ENCODE data around the gene YTHDC1. TPM values are rescaled to one million over a fixed set of nuclear protein-coding genes. Genes with fewer than 3 reads are reported as not detected.

YTHDC1 gene
- total RNA-seq, 2 donors from 2014 or later = 59.6 to 60.5 TPM

- intact Hi-C loops (cut with DNase I, micrococcal nuclease) = no loop called here
- ATAC-seq (no peak), DNase-seq (no peak)
Observed at GRCh38 chr4:68361146-68361589, 11.3 kb upstream of the YTHDC1 start.

GRCh38 chr4:68360231-68360968 lies 10.5 kb upstream of the YTHDC1 start:
- DNase-seq (no peak), ATAC-seq (no peak)
- intact Hi-C loops (cut with DNase I, micrococcal nuclease) = no loop called here

DNA sequence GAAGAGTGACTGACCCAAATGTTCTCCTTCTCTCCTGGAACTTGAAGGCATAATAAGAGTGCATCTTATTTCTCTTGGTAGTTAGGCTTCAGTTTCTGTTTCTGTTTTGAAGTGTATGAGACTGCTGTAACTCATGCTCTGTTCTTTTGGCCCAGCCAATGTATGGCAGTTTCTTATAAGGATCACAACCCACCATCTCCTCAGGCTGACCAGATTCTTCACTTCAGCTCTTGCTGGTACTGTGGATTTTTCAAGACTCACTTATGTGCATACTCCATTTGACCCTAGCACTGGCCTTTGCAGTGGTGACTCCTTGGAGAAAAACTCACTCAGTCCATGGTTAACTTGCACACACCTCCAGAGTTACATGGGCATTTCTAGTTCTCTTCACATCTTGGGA lies 9.6 kb upstream of the YTHDC1 start:
- ATAC-seq (no peak), DNase-seq (no peak)
- intact Hi-C loops (cut with DNase I, micrococcal nuclease) = no loop called here

GRCh38 chr4:68358988-68359387 lies 9.1 kb upstream of the YTHDC1 start:
- DNase-seq (no peak), ATAC-seq (no peak)
- intact Hi-C loops (cut with DNase I, micrococcal nuclease) = no loop called here

GRCh38 chr4:68352791-68353190 lies 2.9 kb upstream of the YTHDC1 start:
- DNase-seq = no peak
- no peak for ATAC-seq
- intact Hi-C loops (cut with DNase I, micrococcal nuclease) = no loop called here

DNA sequence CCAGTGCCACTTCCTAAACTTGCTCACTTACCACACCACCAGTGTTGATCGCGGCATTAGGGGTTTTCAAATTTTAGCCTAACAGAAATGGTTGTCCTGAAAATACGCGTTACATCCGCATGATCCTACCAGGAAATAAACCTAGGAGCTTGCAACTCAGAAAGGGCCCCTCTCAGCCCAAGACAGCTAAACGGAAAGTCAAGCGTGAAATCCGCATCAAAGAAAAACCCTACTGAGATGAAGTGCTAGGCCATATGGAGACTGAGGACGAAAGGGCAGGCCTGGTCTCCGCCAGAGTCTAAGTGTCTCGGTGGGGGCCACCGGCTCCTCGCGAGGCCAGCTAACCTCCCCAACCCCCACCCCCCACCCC lies 626 bp downstream of the YTHDC1 start:
- DNase-seq (peak in 1 of 2 donors; percentile 34), ATAC-seq (peak; percentile 49)
- intact Hi-C loops (cut with DNase I, micrococcal nuclease) = no loop called here

GRCh38 chr4:68348577-68348976 lies 1.3 kb downstream of the YTHDC1 start:
- DNase-seq (no peak), ATAC-seq (no peak)
- intact Hi-C loops (cut with DNase I, micrococcal nuclease) = no loop called here

- DNase-seq = no peak
Observed at GRCh38 chr4:68347845-68348244, 2.0 kb downstream of the YTHDC1 start.

GRCh38 chr4:68346461-68346860 lies 3.4 kb downstream of the YTHDC1 start:
- intact Hi-C loops (cut with DNase I, micrococcal nuclease) = no loop called here
- DNase-seq (no peak), ATAC-seq (no peak)

More at GRCh38 chr4:68347845-68348244, 2.0 kb downstream of the YTHDC1 start:
- intact Hi-C loops (cut with DNase I, micrococcal nuclease) = no loop called here
- no peak for ATAC-seq

- intact Hi-C loops (cut with DNase I, micrococcal nuclease) = no loop called here
- ATAC-seq (no peak), DNase-seq (no peak)
Observed at GRCh38 chr4:68344785-68345184, 5.1 kb downstream of the YTHDC1 start.

- intact Hi-C loops (cut with DNase I, micrococcal nuclease) = no loop called here
- ATAC-seq (no peak), DNase-seq (no peak)
Observed at GRCh38 chr4:68344049-68344448, 5.8 kb downstream of the YTHDC1 start.

- intact Hi-C loops (cut with DNase I, micrococcal nuclease) = no loop called here
- no peak for DNase-seq
Observed at GRCh38 chr4:68342134-68342533, 7.8 kb downstream of the YTHDC1 start.

DNA sequence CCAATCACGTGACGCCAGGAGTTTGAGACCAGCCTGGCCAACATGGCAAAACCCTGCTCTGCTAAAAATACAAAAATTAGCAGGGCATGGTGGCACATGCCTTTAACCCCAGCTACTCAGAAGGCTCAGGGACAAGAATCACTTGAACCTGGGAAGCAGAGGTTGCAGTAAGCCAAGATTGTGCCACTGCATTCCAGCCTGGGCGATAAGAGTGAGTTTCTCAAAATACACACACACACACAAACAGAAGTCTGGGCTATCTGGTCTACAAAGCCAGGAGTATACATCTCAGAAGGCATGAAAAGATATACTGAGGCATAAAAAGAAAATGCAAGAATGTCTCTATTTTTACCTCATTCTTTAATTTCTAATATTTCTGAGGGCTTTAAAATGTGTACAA lies 11.3 kb downstream of the YTHDC1 start:
- intact Hi-C loops (cut with DNase I, micrococcal nuclease) = no loop called here
- DNase-seq (no peak), ATAC-seq (no peak)

More at GRCh38 chr4:68342134-68342533, 7.8 kb downstream of the YTHDC1 start:
- peak; percentile 34 for ATAC-seq

GRCh38 chr4:68337522-68337921 lies 12.4 kb downstream of the YTHDC1 start:
- peak; percentile 55 for ATAC-seq
- intact Hi-C loops (cut with DNase I, micrococcal nuclease) = no loop called here
- no peak for DNase-seq

DNA sequence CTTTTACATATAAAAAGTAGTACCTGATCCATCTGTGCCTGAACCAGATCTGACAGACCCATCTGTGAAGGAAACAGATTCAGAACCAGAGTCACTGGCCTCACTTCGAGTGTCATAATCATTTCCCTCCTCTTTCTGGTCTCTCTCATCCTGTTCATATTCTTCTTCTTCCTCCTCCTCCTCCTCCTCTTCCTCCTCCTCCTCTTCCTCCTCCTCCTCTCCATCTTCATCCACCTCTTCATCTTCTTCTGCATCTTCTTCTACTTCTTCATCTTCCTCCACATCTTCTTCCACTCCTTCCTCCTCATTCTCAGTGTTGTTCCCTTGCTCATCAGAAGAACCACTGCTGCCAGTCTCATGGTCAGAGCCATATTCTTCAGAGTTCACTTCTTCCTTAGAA lies 12.9 kb downstream of the YTHDC1 start:
- intact Hi-C loops (cut with DNase I, micrococcal nuclease) = no loop called here
- no peak for ATAC-seq
- DNase-seq = no peak

DNA sequence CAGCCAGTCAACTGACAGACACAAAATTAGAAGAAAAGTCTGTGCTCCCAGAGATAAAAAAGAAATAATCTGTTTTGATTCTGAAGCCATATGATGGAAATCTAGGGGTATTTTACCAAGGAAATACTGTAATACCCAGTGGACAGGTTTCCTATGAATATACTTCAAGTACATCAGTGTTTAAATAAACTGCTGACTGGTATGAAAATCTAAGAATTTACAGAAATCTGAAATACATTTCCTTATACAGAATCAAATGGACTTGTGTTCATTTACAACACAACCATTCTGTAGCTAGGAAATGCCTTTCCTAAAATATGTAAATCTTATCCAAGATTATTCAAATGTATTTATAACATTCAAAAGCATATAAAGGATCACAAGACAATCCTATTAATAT lies 13.4 kb downstream of the YTHDC1 start:
- intact Hi-C loops (cut with DNase I, micrococcal nuclease) = no loop called here
- DNase-seq (no peak), ATAC-seq (no peak)

- DNase-seq = no peak
- ATAC-seq = no peak
- intact Hi-C loops (cut with DNase I, micrococcal nuclease) = no loop called here
Observed at GRCh38 chr4:68326141-68326540, 23.7 kb downstream of the YTHDC1 start.

GRCh38 chr4:68324519-68325262 lies 25.2 kb downstream of the YTHDC1 start:
- DNase-seq = no peak
- ATAC-seq = no peak
- intact Hi-C loops (cut with DNase I, micrococcal nuclease) = no loop called here

- intact Hi-C loops (cut with DNase I, micrococcal nuclease) = no loop called here
- no peak for ATAC-seq
- no peak for DNase-seq
Observed at GRCh38 chr4:68319040-68319439, 30.9 kb downstream of the YTHDC1 start.

- no peak for ATAC-seq
- intact Hi-C loops (cut with DNase I, micrococcal nuclease) = no loop called here
- no peak for DNase-seq
Observed at GRCh38 chr4:68316193-68316969, 33.5 kb downstream of the YTHDC1 start.
